ENCODE results near the gene SFXN2.
"Not testable (repeated sequence)": the region's sequence is repeated elsewhere in the genome, so short reads cannot be mapped to it uniquely, and the experiment has no call there.

Gene SFXN2

GRCh38 chr10:102682416-102682815 lies 32.0 kb upstream of the SFXN2 start:
- peak; percentile 56 for DNase-seq

DNA sequence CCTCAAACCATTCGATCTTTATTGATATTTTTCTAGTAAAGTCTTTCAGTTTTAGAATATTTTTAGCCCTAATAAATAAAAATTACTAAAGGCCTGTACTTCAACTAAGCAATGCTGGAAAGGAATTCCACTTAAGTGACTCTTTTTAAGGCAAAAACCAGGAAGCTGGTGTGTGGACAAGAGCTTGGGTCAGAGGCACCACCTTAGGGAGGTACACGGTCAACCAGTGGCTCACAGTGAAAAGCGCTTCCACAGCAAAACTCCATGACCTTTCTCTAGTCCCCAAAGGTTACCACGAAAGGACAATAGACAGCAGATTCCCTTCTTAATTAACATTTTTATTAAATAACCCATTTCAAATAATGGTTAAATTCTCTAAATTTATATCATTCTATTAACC lies 31.5 kb upstream of the SFXN2 start:
- peak; percentile 37 for DNase-seq

- DNase-seq = no peak
Measured at GRCh38 chr10:102683736-102684135, 30.7 kb upstream of the SFXN2 start.

DNA sequence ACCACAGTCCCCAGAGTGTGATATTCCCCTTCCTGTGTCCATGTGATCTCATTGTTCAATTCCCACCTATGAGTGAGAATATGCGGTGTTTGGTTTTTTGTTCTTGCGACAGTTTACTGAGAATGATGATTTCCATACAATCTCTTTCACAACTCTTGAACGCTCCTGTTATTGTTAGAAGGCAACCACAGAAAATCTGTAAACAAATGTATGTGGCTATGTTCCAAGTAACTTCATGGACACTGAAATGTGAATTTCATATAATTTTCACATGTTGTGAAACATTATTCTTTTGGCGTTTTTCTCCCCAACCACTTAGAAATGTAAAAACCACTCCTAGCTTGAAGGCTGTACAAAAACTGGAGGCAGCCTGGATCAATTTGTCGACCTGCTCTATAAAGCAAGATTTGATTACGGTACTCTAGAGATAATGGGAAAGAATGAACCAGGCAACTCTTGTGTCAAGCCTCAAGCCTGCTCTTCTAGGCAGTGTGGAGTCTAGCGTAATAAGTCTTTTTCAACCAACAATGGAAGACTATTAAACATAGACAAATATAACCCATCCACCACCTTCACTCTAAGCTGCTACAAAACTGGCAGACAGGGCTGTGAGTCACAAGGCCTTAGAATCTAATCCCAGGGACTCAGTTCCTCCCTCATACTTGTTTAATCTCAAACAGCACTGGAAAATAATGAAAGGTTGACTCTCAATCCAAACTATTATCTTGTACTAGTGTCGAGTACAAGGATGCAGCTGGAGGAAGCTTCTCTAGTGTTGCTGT lies 23.0 kb upstream of the SFXN2 start:
- DNase-seq = no peak

GRCh38 chr10:102695401-102695800 lies 19.0 kb upstream of the SFXN2 start:
- DNase-seq = not testable (repeated sequence)

DNA sequence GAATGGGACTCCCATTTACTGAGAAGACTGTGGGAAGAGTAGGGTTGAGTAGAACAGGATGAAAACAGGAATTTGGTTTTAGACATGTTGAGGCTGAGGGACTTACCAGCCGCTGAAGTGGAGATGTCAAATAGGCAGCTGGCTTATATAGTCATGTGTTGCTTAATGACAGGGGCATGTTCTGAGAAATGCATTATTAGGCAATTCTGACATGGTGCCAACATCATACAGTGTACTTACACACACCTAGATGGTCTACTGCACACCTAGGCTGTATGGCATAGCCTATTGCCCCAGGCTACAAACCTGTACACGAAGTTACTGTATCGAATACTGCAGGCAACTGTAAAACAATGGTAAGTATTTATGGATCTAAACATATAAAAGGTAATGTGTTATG lies 17.7 kb upstream of the SFXN2 start:
- DNase-seq = no peak

- no peak for DNase-seq
Measured at GRCh38 chr10:102698894-102699293, 15.5 kb upstream of the SFXN2 start.

- DNase-seq = no peak
Measured at GRCh38 chr10:102701272-102701671, 13.2 kb upstream of the SFXN2 start.

DNA sequence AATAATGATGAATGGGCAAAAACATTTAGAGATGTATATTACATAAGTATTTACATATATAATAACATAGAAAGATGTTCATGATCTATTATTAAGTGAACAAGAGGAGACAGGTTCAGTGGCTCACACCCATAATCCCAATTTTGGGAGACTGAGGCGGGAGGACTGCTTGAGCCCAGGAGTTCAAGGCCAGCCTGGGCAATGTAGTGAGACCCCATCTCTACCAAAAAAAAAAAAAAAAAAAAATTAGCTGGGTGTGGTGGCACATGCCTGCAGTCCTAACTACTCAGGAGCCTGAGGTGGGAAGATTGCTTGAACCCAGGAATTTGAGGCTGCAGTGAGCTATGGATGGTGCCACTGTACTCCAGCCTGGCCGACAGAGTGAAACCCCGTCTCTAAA lies 12.6 kb upstream of the SFXN2 start:
- no peak for DNase-seq

- DNase-seq = no peak
Measured at GRCh38 chr10:102702742-102703141, 11.7 kb upstream of the SFXN2 start.

- no peak for DNase-seq
Measured at GRCh38 chr10:102704915-102705314, 9.5 kb upstream of the SFXN2 start.

DNA sequence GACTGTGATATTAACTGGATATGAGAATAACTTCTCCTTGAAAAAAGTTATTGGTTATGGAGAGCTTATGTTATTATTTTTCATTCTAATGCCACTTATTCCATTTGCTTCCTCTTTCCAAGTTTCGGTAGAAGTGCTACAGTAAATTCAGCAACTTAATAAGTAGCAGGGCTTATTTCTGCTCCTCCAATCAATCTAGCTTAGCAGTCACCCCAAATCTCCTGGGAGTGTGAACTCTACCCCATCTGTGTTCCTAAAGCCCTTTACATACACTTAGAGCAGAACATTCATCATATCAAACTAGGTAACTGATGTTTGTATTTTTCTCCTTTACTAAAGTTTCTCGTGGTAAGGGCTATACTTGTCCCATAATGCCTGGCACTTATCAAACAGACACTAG lies 8.9 kb upstream of the SFXN2 start:
- no peak for DNase-seq

GRCh38 chr10:102710609-102711008 lies 3.8 kb upstream of the SFXN2 start:
- DNase-seq = no peak

DNA sequence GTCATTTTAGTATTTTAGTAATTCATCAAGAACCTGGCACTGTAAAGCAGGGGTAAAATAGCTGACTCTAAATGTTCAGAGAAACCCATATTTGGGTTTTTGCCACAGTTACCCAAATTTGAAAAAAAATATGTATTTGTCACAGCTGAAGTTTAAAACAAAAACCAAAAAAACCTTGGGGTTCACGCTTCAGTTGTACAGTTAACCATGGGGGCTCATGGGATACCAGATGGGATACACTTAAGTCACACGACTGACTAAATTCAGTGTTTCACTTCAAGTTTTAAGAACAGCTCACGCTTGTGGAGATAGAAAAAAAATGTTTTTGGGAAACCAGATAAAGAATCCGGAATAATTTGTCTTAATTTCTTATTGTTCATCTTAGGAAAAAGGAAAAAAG lies 2.3 kb upstream of the SFXN2 start:
- no peak for DNase-seq

GRCh38 chr10:102712843-102713538 lies 1.4 kb upstream of the SFXN2 start:
- no peak for DNase-seq

DNA sequence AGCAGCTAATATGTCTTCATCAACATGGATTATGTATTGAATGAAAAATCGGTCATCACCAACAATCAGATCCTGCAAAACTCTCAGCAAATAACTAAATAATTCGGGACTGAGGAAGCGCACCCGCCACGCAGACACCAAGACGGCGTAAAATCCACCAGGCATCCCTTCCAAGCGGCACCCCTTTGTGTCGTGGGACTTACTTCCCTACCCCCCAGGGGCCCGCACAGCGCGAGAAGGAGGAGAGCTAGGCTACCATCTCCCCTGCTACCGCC lies 960 bp upstream of the SFXN2 start:
- no peak for DNase-seq

GRCh38 chr10:102713814-102714620 lies 419 bp upstream of the SFXN2 start, which contains the start of gene ARL3:
Gene ARL3, minus strand, starts transcription at chr10:102714397. Its CDS starts 122 bp downstream, at chr10:102714275.
- DNase-seq = peak; percentile 99

- no peak for DNase-seq
Measured at GRCh38 chr10:102715880-102716279, 1.4 kb downstream of the SFXN2 start.

DNA sequence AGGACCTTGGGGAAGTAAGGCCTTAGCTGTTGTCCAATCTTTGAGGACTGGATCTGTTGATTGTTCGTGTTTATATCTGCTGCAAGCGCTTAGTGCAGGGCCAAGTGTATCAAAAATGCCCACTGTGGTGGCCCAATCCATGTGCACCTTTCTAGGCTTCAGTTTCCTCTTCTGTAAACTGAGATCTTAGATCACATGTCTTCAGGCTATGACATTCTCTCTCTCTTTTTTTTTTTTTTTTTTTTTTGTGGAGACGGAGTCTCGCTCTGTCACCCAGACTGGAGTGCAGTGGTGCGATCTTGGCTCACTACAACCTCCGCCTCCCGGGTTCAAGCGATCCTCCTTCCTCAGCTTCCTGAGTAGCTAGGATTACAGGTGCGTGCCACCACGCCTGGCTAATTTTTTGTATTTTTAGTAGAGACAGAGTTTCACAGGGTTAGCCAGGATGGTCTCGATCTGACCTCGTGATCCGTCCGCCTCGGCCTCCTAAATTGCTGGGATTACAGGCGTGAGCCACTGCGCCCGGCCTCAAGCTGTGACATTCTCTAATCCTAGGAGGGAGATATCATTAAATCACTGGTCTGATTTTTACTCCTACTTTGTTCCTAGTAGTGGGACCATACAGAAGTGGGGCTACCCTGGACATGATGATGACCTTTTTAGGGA lies 2.6 kb downstream of the SFXN2 start:
- DNase-seq = not testable (repeated sequence)

- no peak for DNase-seq
Measured at GRCh38 chr10:102718220-102718619, 3.8 kb downstream of the SFXN2 start.

DNA sequence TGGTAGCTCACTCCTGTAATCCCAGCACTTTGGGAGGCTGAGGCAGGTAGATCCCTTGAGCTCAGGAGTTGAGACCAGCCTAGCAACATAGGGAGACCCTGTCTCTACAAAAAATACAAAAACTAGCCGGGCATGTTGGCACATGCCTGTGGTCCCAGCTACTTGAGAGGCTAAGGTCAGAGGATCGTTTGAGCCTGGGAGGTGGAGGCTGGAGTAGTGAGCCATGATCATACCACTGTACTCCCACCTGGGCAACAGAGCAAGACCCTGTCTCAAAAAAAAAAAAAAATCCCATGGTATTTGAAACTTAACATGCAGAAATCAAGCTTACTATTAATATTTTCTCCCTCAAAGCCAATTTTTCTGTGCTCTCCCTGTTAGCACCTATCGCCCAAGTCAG lies 5.9 kb downstream of the SFXN2 start:
- no peak for DNase-seq

DNA sequence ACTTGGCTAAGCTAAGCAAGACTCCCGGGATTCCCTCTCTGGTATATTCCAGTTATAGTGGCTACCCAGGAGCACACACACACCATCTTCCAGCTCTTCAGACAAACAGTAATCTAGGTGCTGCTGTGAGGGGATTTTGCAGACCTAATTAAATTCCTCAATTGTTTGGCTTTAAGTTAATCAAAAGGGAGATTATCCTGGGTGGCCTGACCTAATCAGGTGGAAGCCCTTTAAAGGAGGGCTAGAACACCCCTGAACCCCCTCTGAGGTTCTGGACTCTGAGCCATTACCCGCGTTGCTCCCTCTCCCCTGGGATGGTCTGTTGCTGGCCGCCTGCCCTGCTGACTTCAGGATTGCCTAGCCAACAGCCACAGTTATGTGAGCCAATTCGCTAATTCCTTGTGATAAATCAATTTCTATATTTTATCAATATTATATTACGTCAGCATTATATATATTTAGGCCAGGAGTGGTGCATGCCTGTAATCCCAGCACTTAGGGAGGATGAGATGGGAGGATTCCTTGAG lies 6.4 kb downstream of the SFXN2 start:
- DNase-seq = no peak

GRCh38 chr10:102721954-102722353 lies 7.5 kb downstream of the SFXN2 start:
- DNase-seq = no peak
